Measurements from ENCODE around the gene CLDN18. TPM values are rescaled to one million over a fixed set of nuclear protein-coding genes. Genes with fewer than 3 reads are reported as not detected.
A peak's percentile ranks its signal among the peaks of the same experiment; 100 is the strongest.

Gene CLDN18
- polyA plus RNA-seq, 1 donor from 2014 or later: not detected

DNA sequence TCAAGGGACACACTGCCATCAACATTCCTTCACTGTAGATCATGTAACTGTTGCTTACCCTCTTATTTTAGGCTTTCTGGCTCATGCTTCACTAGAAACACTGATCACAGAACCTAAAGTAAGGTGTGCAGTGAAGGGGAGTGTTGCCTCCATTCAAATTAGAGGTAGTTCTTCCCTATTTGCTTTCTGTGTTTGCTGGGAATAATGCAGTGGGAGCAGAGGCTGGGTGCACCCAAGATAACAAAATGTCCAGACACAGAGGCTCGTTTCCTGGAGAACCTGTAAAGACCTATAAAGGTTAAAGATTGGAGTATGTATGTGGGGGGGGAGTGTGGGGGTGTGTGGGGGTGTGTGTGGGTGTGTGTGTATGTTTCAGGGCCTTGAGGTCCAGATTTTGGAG is 2.1 kb upstream of the CLDN18 start:
- Mint-ChIP-seq H3K27ac (no peak overlapping the region), H3K4me1 (no peaks in the 10 kb centered on the region), H3K4me3 (no peak overlapping the region), H3K27me3 (no peaks in the 10 kb centered on the region), H3K9me3 (no peaks in the 10 kb centered on the region), H3K36me3 (no peaks in the 10 kb centered on the region)

DNA sequence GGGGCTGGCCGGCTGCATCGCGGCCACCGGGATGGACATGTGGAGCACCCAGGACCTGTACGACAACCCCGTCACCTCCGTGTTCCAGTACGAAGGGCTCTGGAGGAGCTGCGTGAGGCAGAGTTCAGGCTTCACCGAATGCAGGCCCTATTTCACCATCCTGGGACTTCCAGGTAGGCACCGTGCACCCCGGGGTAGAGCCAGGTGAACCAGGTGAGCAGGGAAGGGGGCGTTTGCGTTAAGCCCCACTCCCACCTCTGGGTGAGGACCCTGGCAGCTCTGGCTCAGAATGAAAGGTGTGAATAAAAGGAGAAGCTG is 267 bp downstream of the CLDN18 start:
- Mint-ChIP-seq H3K27ac (no peak overlapping the region), H3K9me3 (no peaks in the 10 kb centered on the region), H3K27me3 (no peaks in the 10 kb centered on the region), H3K4me1 (no peaks in the 10 kb centered on the region), H3K36me3 (peaks cover 1% of the 10 kb centered on the region), H3K4me3 (no peak overlapping the region)

DNA sequence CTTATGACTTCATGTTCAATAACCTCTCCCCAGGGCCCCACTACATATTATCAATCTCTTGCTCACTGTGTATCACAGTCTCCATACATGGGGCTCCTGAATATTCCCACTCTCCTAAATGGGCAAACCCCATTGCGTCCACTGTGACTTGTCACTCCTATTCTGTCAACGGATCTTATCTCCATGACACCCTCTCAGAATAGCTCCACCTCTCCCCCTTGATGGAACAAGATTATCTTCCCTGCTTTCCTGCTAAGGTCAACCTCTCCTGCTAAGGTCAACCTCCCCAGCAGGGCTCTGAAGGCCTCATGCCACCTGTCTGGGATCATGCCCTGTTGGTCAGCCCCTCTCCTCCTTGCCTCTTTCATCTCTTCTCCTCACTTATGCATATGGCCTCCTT is 1.8 kb downstream of the CLDN18 start:
- Mint-ChIP-seq H3K4me1 (no peaks in the 10 kb centered on the region), H3K4me3 (no peak overlapping the region), H3K27ac (no peak overlapping the region), H3K27me3 (no peaks in the 10 kb centered on the region), H3K9me3 (peaks cover 0 to 2% (median 0%) of the 10 kb centered on the region in 3 donors), H3K36me3 (peaks cover 1% of the 10 kb centered on the region)

DNA sequence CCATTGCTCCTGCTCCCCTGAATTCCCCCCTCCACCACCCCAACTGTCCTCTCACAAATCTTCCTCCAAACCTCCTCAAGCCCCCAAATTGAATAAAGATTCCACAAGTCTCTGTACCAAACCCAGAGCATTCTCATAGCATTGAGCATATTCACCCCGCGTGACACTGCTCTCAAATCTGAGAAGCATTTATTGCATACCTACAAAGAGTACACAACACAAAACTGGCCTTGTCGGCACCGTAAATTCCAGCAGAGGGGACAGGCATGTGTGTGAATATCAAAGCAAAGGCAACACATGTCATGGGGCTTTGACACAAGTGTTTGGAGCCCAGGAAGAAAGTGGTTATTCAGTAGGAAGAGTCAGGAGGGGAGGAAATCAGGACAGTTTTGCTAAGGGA is 2.6 kb downstream of the CLDN18 start:
- H3K4me1 Mint-ChIP-seq: no peaks in the 10 kb centered on the region
- peaks cover 1% of the 10 kb centered on the region for H3K36me3 Mint-ChIP-seq
- H3K4me3 Mint-ChIP-seq: no peak overlapping the region
- H3K27me3 Mint-ChIP-seq: no peaks in the 10 kb centered on the region
- peaks cover 0 to 2% (median 0%) of the 10 kb centered on the region in 3 donors for H3K9me3 Mint-ChIP-seq
- no peak overlapping the region for H3K27ac Mint-ChIP-seq

DNA sequence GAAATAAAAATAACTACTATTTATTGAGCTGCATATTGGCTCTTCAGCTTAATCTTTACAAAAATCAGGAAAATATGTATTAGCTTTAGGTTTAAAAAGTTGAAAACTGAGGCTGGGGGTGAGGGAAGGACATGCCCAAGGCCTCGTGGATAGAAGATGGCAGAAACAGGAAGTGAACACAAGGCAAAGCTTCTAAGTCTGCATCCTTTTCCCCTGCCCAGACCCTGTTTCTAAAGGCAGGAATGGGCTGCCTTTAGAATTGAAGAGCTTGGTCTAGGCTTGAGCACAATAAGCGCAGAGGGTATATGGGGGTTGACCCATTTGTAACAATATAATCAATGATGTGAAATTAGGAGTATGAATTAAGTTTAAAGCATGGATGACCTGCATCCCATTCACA is 6.1 kb downstream of the CLDN18 start:
- H3K9me3 Mint-ChIP-seq: peaks cover 0 to 2% (median 0%) of the 10 kb centered on the region in 3 donors
- H3K4me3 Mint-ChIP-seq: no peak overlapping the region
- peaks cover 1% of the 10 kb centered on the region for H3K36me3 Mint-ChIP-seq
- H3K27ac Mint-ChIP-seq: no peak overlapping the region
- H3K4me1 Mint-ChIP-seq: no peaks in the 10 kb centered on the region
- no peaks in the 10 kb centered on the region for H3K27me3 Mint-ChIP-seq

DNA sequence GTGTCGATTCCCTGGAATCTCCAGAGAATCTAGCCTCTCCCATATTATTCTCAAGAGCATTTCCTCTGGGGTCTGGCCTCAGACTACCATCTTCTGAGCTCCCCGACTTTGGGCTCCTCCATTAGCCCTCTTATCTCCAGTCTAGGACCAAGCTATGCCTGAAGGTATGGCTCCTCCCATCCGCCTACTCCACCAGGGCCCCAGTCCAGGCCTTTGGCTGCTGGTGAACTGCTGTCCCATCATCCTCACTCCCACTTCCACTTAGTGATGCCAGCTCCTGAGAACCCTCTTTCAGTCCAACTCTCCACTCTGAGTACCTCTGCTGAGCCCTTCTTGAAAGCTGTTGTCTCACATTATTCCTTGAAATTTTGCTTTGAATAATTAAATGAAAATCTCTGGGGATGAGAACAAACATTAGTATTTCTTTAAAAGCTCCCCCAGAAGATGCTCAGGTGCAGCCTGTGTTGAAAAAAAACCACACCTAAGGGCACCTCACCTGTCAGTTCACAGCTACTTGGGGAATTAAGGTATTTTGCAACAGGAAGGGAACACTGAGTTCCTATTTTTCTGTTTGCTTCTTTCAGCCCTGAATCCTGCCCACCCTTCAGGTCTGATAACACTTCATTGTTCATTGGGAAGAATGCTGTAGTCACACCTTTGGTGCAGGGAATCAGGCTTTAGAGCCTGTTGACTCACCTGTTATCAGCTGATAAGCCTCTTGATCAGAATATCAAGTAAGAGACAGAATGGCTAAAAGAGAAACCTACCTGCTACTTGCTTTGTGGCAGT is 9.5 kb downstream of the CLDN18 start:
- Mint-ChIP-seq H3K27ac (no peak overlapping the region), H3K4me3 (no peak overlapping the region), H3K27me3 (no peaks in the 10 kb centered on the region), H3K9me3 (peaks cover 0 to 2% (median 0%) of the 10 kb centered on the region in 3 donors), H3K4me1 (no peaks in the 10 kb centered on the region), H3K36me3 (no peaks in the 10 kb centered on the region)

DNA sequence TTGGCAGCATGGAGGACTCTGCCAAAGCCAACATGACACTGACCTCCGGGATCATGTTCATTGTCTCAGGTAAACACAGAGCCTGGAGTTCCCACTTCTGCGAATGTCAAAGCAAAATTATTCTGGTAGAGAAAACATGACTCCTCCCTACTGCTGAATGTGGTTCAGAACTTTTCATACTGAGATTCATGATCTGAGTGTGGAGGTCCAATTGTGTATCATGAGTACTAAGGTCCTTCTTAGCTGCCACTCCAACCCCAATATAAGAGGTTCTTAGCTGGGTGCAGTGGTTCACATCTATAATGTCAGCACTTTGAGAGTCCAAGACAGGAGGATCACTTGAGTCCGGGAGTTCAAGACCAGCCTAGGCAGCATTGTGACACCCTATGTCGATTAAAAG is 13.8 kb downstream of the CLDN18 start:
- H3K9me3 Mint-ChIP-seq: no peaks in the 10 kb centered on the region
- no peaks in the 10 kb centered on the region for H3K36me3 Mint-ChIP-seq
- no peak overlapping the region for H3K4me3 Mint-ChIP-seq
- H3K4me1 Mint-ChIP-seq: no peaks in the 10 kb centered on the region
- no peak overlapping the region for H3K27ac Mint-ChIP-seq
- H3K27me3 Mint-ChIP-seq: no peaks in the 10 kb centered on the region

DNA sequence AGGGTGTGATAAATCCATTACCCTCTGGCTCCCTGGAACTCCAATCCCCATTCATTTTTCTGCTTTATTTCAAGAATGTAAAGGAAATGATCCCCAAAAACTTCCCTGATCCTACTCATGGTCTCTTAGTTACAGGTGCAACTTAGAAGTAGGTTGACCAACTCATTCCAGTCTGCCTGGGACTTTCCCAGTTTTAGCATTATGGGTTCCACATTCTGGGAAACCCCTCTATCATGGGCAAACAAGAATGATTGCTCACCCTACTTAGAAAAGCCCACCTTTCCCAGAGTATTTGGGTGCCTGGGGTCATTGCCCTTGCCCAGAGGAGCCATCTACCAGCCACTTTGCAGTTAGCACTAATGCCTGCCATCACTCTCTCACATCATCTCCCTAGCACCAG is 15.6 kb downstream of the CLDN18 start:
- Mint-ChIP-seq H3K27me3 (peaks cover 2% of the 10 kb centered on the region), H3K9me3 (peaks cover 0 to 2% (median 0%) of the 10 kb centered on the region in 3 donors), H3K36me3 (no peaks in the 10 kb centered on the region), H3K4me1 (no peaks in the 10 kb centered on the region), H3K4me3 (no peak overlapping the region), H3K27ac (peak overlapping the region in 1 of 3 donors; percentile 28)

DNA sequence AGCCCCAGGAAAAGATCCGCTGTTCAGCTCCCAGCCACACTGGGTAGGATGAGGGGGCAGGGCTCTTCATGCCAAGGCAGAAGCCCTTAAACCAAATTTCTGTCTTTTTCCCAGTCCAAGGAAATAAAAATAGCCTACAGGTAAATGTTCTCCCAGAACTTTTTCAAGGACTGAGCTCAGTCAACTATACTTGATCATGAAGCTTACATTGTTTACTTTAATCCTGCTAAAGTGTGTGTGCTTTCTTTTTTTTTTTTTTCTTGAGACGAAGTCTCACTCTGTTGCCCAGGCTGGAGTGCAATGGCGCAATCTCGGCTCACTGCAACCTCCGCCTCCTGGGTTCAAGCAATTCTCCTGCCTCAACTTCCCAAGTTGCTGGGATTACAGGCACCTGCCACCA is 17.9 kb downstream of the CLDN18 start:
- Mint-ChIP-seq H3K4me3 (no peak overlapping the region), H3K27ac (no peak overlapping the region), H3K9me3 (peaks cover 0 to 2% (median 0%) of the 10 kb centered on the region in 3 donors), H3K27me3 (peaks cover 2% of the 10 kb centered on the region), H3K36me3 (no peaks in the 10 kb centered on the region), H3K4me1 (no peaks in the 10 kb centered on the region)

DNA sequence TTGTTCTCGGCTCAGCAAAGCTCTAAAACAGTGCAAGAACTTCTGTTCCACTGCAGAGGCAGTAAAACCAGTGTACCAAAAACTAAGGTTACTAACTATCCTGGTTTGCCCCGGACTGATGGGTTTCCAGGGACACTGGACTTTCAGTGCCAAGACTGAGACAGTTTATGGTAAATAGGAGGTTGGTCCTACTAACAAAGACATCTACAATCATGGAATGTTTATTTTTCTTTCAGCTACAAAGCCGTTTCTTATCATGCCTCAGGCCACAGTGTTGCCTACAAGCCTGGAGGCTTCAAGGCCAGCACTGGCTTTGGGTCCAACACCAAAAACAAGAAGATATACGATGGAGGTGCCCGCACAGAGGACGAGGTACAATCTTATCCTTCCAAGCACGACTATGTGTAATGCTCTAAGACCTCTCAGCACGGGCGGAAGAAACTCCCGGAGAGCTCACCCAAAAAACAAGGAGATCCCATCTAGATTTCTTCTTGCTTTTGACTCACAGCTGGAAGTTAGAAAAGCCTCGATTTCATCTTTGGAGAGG is 20.8 kb downstream of the CLDN18 start:
- H3K4me1 Mint-ChIP-seq: no peaks in the 10 kb centered on the region
- H3K9me3 Mint-ChIP-seq: peaks cover 0 to 4% (median 0%) of the 10 kb centered on the region in 3 donors
- H3K27ac Mint-ChIP-seq: no peak overlapping the region
- H3K27me3 Mint-ChIP-seq: peaks cover 11% of the 10 kb centered on the region
- H3K36me3 Mint-ChIP-seq: no peaks in the 10 kb centered on the region
- no peak overlapping the region for H3K4me3 Mint-ChIP-seq

DNA sequence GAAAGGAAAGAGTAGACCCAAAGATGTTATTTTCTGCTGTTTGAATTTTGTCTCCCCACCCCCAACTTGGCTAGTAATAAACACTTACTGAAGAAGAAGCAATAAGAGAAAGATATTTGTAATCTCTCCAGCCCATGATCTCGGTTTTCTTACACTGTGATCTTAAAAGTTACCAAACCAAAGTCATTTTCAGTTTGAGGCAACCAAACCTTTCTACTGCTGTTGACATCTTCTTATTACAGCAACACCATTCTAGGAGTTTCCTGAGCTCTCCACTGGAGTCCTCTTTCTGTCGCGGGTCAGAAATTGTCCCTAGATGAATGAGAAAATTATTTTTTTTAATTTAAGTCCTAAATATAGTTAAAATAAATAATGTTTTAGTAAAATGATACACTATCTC is 21.6 kb downstream of the CLDN18 start:
- Mint-ChIP-seq H3K4me1 (no peaks in the 10 kb centered on the region), H3K36me3 (no peaks in the 10 kb centered on the region), H3K27me3 (peaks cover 11% of the 10 kb centered on the region), H3K9me3 (peaks cover 0 to 4% (median 0%) of the 10 kb centered on the region in 3 donors), H3K27ac (no peak overlapping the region), H3K4me3 (no peak overlapping the region)

DNA sequence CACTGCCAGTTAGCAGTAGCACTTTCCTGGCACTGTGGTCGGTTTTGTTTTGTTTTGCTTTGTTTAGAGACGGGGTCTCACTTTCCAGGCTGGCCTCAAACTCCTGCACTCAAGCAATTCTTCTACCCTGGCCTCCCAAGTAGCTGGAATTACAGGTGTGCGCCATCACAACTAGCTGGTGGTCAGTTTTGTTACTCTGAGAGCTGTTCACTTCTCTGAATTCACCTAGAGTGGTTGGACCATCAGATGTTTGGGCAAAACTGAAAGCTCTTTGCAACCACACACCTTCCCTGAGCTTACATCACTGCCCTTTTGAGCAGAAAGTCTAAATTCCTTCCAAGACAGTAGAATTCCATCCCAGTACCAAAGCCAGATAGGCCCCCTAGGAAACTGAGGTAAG is 22.6 kb downstream of the CLDN18 start:
- H3K4me1 Mint-ChIP-seq: no peaks in the 10 kb centered on the region
- H3K27me3 Mint-ChIP-seq: peaks cover 12% of the 10 kb centered on the region
- no peaks in the 10 kb centered on the region for H3K36me3 Mint-ChIP-seq
- no peak overlapping the region for H3K4me3 Mint-ChIP-seq
- H3K9me3 Mint-ChIP-seq: peaks cover 0 to 4% (median 0%) of the 10 kb centered on the region in 3 donors
- H3K27ac Mint-ChIP-seq: peak overlapping the region in 1 of 3 donors; percentile 65

DNA sequence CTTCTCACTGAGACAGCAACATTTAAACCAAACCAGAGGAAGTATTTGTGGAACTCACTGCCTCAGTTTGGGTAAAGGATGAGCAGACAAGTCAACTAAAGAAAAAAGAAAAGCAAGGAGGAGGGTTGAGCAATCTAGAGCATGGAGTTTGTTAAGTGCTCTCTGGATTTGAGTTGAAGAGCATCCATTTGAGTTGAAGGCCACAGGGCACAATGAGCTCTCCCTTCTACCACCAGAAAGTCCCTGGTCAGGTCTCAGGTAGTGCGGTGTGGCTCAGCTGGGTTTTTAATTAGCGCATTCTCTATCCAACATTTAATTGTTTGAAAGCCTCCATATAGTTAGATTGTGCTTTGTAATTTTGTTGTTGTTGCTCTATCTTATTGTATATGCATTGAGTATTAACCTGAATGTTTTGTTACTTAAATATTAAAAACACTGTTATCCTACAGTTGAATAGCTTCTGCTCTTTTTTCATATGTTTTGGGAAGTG is 23.3 kb downstream of the CLDN18 start:
- Mint-ChIP-seq H3K27ac (no peak overlapping the region), H3K9me3 (peaks cover 0 to 4% (median 0%) of the 10 kb centered on the region in 3 donors), H3K27me3 (peaks cover 15% of the 10 kb centered on the region), H3K4me1 (no peaks in the 10 kb centered on the region), H3K36me3 (no peaks in the 10 kb centered on the region), H3K4me3 (no peak overlapping the region)

DNA sequence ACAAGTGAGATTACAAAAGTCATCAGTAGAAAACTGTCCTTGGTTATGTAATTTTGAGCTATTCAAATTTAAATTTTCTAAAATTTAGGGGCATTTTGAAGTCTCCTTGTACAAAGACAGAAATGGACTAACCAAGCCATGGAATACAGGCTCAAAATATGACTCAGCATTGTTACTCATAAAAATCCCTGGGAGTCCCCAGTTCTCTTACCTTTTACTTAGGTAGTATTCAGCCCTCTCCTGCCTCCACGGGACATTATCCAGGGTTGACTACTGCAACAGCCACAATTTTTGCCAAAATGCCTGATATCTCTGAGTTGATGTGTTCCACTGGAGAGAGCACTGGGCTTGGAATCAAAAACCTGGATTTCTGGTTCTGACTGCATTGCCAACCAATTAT is 25.0 kb downstream of the CLDN18 start:
- peaks cover 18% of the 10 kb centered on the region for H3K27me3 Mint-ChIP-seq
- H3K9me3 Mint-ChIP-seq: peaks cover 0 to 4% (median 0%) of the 10 kb centered on the region in 3 donors
- no peak overlapping the region for H3K4me3 Mint-ChIP-seq
- no peaks in the 10 kb centered on the region for H3K36me3 Mint-ChIP-seq
- H3K4me1 Mint-ChIP-seq: no peaks in the 10 kb centered on the region
- H3K27ac Mint-ChIP-seq: no peak overlapping the region

DNA sequence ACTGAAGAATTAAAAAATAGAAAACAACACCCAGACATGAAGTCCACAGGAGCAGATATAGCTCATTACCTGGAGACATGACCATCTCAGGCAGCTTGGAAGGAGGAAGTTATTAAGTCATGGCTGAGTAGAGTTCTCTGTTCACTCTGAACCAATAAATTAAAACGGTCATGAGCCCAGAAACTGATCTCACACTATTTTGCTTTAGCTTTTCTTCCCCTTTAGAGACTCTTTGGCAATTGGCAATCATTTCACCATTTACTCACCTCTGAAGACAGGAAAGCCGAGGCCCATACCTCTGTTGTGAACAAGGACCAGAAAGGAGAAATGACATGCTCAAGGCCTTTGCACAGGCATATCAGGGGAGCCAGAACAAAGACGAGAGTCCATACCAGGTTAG is 26.6 kb downstream of the CLDN18 start:
- Mint-ChIP-seq H3K27ac (no peak overlapping the region), H3K27me3 (peaks cover 16% of the 10 kb centered on the region), H3K4me3 (no peak overlapping the region)

More for the DNA sequence above, 26.6 kb downstream of the CLDN18 start:
- no peaks in the 10 kb centered on the region for H3K36me3 Mint-ChIP-seq
- peaks cover 0 to 2% (median 0%) of the 10 kb centered on the region in 3 donors for H3K9me3 Mint-ChIP-seq
- no peaks in the 10 kb centered on the region for H3K4me1 Mint-ChIP-seq
